Activated CD4-positive, alpha-beta T cell treated with anti-CD3 and anti-CD28 coated beads, Interleukin-10, Interleukin-2, amounts not matched to agents 100 ng/mL and 50 ng/mL, durations not matched to agents 16 hours and 8 hours (primary cell): ENCODE measurements around the gene BAG3.

Source experiments
- DNase-seq: peaks from one replicate; pipeline ENCODE4 v3.0.0-alpha.2; 2020

BAG3 gene

DNA sequence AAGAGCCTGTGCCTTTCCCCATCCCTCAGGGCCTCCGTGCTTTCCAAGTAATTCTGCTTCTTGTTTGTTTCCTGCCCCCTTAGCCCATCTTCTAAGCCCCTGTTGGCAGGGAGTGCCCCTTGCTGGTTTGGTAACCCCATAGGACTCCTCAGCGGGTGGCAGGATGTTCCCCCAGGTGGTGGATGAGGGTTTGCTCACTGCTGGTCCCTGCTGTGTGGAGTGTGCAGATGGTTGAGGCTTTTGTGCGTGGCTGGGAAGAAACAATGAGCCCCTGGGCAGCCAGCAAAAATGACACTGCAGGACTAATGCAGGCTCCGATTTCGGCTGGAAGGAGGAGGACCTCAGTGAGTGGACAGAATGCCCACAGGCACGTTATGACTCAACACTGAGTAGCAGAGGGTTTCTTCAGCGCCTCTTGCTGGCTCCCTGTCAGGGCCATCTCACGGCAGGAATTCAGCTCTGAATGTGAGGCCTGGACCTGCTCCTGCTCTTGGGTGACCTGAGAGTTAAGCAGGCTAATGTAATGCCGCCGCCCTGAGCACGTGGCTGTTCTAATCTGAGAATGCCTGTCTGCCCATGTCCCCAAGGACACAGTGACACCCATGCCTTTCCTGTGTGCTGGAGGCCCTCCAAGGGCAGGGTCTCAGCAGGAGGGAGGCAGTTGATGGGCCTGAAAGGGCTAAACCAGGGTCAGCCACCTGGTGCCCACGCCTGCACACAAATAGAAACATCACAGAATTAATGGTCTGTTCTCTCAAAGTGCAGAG lies 16.6 kb downstream of the BAG3 start:
- DNase-seq, result no peak

DNA sequence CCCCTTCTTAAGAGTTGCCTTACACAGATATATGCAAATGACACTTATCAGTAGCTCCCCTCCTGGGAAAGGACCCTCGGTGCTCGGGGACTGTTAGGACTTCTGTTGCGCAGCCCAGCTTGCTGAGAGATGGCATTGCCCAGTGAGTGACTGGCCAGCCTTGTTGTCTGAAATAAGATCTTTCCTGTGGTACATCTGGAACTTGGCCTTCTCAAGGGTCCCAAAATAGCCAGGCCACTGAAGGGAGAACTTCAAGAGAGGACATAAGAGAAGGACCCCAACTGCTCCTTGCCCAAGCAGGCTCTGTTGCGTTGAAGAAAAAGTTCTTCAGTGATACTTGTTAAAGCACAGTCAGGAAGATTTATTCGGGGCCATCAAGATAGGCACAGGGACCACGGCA lies 17.3 kb downstream of the BAG3 start:
- no peak for DNase-seq

DNA sequence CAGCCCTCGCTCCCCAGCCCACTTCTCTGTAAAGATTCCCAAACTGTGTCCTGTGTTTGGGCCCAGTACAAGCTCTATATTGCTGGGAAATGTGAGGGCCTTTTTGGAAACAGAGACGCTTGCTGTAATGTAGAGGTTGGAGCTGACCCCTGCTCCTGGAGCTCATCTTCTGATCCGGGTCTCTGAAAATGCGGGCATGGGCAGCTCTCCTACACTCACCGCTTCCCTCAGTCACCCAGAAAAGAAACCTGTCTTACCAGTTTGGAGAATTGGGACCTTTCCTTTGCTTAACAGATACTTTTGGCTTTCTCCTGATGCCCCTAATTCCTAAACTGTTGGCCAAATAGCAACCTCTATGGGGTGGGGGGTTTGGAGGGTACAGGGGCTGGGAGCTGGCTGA lies 18.2 kb downstream of the BAG3 start:
- DNase-seq, result no peak

DNA sequence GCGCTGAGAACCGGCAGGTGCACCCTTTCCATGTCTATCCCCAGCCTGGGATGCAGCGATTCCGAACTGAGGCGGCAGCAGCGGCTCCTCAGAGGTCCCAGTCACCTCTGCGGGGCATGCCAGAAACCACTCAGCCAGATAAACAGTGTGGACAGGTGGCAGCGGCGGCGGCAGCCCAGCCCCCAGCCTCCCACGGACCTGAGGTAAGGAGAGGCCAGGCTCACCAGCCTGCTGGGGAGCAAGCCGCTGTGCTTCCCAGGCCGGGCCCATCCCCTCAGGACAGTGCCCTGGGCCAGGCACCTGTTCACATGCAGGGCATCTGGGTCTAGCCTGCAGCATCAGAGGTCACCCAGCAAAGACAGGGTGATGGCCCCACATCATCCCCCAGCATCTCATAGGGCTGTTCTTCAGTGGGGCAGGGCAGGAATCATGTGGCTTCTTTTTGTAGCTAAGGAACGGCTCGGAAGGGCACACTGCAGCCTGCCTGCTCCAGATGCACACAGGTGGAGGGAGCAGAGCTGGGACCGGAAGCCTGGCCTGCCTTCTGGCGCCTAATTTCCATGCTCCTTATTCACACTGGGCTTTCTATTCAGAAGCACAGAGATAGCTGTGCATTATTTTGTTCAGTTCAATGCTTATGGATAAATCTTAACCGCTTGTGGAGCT lies 18.9 kb downstream of the BAG3 start:
- no peak for DNase-seq

DNA sequence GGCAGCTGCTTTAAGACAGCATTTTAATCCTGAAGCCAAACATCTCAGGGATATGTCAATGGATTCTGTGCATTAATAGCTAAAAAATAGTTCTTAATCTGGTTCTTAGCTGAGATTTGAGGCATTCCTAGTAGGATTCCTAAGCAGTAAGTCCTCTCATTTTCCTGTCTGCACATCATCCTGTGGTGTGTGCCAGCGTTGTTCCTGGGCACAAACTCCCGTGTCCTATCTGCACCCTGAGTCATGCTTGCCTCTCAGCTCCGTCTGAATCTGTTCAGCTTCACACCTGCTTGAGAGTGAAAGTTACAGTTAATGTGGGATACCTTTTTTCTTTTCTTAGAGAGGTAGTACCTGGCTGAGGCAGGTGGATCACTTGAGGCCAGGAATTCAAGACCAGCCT lies 19.5 kb downstream of the BAG3 start:
- no peak for DNase-seq

DNA sequence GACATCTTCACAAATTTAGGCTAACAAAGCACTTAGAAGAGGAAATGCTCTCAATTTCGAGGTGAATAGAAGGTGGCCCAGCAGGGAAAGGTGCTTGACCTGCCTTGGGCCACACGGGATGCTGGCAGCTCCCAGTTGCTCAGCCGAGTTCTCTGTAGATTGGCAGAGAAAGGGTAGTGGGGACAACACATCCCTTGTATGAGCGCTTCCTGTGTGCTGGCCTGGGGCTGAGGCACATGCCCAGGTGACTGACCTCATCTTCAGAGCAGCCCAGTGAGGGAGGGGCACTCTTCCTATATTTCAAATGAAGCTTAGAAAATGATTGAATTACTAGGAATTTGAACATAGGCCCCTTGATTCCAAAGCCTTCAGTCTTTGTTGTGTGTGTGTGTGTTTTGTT lies 20.2 kb downstream of the BAG3 start:
- DNase-seq, result no peak

DNA sequence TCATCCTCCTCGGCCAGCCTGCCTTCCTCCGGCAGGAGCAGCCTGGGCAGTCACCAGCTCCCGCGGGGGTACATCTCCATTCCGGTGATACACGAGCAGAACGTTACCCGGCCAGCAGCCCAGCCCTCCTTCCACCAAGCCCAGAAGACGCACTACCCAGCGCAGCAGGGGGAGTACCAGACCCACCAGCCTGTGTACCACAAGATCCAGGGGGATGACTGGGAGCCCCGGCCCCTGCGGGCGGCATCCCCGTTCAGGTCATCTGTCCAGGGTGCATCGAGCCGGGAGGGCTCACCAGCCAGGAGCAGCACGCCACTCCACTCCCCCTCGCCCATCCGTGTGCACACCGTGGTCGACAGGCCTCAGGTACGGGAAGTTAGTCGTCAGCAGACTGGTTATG lies 21.1 kb downstream of the BAG3 start:
- no peak for DNase-seq

DNA sequence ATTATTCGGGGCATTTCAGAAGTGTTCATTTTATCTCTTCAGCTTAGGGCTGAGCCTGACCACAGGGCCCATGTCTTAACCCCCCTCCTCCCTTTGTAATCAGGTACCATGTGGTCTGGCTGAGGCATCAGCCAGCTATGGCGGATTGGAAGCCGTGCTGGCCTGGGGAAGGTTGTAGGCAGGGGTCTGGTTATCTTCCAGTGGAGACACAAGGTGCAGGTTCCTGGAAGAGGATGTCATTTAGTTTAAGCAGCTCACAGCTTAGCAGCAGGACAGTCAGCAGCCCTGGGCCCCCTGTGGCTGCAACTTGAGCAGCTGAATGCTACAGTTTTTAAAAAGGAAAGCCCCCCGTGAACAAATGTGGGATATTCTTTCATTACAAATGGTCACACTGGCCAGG lies 22.1 kb downstream of the BAG3 start:
- DNase-seq, result no peak

DNA sequence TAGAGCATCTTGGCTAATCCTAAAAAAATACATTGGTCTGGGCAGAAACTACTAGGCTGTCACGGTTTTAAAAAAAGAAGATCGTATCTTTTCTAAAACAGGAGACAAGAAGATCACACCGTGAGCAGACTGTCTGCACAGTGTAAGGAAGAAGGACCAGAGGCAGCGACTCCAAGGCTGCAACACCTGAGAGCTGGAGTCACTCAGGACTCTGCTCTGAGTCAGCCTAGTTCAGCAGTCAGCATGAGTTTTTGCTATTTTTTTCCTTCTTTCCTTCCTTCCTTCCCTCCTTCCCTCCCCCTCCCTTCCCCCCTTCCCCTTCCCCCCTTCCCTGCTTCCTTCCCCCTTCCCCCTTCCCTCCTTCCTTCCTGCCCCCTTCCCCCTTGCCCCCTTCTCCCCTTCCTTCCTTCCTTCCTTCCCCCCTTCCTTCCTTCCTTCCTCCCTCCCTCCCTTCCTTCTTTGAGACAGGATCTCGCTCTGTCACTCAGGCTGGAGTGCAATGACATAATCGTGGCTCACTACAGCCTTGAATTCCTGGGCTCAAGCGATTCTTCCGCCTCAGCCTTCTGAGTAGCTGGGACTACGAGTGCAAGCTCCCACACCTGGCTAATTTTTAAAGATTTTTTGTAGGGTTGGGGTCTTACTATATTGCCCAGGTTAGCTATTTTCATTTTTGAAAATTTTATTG lies 24.4 kb downstream of the BAG3 start:
- no peak for DNase-seq

DNA sequence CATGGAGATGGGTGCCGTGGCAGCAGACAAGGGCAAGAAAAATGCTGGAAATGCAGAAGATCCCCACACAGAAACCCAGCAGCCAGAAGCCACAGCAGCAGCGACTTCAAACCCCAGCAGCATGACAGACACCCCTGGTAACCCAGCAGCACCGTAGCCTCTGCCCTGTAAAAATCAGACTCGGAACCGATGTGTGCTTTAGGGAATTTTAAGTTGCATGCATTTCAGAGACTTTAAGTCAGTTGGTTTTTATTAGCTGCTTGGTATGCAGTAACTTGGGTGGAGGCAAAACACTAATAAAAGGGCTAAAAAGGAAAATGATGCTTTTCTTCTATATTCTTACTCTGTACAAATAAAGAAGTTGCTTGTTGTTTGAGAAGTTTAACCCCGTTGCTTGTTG lies 25.9 kb downstream of the BAG3 start:
- DNase-seq, result no peak

DNA sequence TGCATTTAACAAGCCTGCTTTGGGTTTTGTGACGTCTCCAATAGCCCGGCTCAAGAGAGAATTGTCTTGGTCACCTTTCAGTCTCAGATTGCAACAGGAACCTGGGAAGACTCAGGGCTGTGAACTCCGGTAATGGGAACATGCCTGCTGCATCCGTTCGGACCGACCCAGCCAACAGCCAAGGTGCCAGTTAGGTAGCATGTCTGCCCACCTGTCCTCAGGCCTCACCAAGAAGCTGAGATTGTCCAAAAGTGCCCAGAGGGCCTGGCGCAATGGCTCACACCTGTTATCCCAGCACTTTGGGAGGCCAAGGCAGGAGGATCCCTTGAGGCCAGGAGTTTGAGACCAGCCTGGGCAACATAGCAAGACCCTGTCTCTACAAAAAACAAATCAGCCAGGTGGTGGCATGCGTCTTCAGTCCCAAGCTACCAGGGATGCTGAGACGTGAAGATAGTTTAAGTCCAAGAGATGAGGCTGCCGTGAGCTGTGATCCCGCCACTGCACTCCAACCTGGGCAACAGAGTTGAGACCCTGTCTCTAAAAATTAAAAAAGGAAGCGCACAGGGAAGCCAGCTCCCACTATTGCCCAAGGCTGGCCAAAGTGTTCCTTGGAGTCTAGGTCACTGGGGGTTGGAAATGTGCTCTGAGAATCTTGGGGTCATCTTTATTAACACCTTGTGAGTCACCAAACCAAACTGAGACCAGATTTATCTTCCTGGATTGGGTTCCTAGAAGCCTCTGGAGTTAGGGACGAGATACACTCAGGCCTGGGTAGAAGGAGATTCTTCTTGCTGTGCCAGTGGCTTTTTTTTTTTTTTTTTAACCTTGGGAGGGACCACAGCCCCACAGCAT lies 26.9 kb downstream of the BAG3 start:
- DNase-seq, result no peak

DNA sequence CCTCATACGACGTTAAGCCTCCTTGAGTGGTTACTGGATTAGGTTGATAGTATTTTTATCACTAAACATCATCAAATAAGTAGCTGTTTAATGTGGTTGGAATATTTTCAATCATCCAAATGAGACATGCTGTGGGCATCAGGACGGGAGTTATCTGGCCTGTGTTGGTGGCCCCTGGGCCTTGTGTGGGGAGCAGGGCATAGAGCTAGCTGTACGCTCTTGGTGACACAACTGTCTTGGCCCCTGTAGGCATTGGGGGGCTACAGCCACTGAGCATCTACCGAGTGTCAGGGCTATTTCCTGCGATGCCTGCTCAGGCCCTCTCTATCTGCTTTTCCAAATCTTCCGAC lies 28.3 kb downstream of the BAG3 start:
- DNase-seq, result no peak

DNA sequence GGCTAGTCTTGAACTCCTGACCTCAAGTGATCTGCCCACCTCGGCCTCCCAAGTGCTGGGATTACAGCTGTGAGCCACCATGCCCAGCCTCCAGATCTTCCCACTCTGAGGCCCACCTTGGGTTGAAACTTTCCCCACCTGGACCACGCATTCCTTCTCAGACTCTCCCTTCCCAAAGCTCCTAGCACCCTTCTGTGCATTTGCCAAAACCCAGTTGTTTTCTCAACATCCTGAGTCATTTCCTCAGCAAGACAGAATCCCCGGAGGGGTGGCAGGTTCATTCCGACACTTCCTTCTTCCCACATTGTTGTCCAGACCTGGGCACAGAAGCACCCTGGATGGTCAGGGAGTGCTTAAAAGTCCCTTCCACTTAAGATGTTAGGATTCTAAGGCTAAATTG lies 28.9 kb downstream of the BAG3 start:
- no peak for DNase-seq

DNA sequence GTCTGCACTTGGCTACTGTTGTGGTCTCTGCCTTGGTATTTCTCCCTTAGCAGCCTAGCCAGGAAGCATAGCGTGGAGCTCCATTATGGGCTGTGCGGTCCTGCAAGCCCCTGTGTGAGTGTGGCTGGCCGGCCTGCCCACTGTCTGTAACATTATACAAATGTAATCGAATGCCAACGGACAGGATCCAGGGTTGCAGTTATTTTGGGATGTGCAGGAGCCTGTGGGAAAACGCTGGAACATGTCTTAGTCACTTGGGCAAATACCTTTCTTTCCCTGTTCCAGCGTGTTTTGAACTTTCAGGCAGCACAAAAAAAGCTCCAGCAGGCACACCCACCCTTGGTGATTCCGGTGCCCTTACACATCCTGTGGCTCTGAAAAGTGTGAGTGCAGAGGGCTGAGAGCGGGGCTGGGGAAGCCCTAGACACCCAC lies 29.5 kb downstream of the BAG3 start:
- no peak for DNase-seq

DNA sequence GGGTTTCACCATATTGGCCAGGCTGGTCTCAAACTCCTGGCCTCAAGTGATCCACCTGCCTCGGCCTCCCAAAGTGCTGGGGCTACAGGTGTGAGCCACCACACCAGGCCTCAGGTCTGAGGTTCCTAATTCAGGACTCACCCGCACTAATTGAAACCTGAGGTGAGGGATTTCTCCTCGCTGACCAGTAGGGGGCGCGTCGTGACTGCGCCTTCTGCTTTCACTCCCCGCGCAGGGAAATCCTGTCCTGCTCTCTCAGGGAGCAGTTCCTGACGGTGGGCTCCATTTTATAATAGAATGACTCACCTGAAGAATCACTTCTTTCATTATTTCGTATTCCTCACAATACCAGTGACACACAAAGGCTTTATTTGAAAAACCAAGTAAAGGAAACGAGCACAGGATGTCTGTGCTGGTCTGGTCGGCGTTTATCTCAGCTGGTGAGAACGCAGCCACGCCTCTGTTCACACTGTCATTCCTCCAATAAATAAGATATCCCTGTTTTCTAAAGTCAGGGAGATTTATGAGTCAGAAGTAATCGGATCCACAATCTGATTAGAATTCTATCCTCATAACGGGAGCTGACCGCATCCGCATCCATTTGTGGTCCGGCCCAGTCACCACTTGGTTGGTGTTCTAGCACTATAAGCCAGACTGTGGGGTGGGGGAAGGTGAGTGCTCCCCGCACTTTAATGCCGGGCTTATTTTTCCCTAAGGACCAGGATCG lies 35.4 kb downstream of the BAG3 start:
- peak; percentile 88 for DNase-seq

DNA sequence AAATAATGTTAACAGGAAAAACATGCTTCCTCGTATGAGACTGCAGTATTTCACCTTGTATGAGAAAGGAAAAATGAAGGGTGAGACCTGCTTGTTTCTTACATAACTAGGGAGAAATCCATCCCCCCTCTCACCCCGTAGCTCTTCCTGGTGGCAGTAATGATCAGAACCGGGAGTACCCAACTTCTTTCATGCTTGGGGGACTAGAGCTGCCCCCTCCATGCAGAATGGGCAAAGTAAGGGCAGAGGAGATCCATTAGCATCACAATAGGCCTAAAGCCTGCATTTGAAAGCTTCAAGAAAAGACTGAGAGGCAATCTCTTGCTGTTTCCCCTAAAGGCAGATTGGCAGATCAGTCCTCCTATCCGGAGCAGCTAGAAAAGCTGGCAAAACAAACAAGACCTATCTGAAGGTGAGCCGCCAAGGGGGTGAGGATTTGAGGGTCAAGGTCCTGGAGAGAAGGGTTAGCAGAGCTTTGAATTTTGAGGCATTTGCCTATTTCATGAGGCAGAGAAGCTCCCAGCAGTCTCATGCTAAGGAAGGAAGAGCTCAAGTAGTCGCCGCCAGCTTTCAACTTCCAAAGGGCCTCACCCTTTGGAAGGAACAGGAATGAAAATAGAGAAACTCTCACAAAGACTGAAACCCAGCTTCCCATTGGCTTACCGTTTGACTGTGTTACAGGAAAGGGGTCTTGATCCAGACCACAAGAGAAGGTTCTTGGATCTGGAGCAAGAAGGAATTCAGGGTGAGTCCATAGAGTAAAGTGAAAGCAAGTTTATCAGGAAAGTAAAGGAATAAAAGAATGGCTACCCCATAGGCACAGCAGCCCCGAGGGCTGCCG lies 36.2 kb downstream of the BAG3 start:
- DNase-seq, result no peak

DNA sequence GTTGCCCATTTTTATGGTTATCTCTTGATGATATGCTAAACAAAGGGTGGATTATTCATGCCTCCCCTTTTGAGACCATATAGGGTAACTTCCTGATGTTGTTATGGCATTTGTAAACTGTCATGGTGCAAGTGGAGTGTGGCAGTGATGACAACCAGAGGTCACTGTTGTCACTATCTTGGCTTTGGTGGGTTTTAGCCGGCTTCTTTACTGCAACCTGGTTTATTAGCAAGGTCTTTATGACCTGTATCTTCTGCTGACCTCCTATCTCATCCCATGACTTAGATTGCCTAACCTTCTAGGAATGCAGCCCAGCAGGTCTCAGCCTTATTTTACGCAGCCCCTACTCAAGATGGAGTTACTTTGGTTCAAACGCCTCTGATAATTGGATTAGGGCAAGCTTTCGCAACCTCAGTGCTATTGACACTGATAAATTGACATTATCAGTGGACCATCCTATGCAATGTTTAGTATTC lies 36.9 kb downstream of the BAG3 start:
- DNase-seq, result no peak

DNA sequence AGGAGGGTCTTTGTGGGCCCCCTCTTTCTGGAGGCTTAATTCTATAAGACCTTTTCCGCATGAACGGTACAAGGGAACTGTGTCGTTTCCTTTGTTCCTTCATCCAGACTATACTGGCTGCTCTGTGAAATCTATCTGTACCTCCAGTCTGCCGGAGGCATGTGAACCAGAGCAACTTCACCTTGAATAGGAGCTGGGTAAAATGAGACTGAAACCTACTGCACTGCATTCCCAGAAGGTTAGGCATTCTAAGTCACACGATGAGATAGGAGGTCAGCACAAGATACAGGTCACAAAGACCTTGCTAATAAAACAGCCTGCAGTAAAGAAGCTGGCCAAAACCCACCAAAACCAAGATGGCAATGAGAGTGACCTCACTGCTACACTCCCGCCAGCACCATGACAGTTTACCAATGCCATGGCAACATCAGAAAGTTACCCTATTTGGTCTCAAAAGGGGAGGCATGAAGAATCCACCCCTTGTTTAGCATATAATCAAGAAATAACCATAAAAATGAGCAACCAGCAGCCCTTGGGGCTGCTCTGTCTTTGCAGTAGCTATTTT lies 37.9 kb downstream of the BAG3 start:
- DNase-seq, result no peak

DNA sequence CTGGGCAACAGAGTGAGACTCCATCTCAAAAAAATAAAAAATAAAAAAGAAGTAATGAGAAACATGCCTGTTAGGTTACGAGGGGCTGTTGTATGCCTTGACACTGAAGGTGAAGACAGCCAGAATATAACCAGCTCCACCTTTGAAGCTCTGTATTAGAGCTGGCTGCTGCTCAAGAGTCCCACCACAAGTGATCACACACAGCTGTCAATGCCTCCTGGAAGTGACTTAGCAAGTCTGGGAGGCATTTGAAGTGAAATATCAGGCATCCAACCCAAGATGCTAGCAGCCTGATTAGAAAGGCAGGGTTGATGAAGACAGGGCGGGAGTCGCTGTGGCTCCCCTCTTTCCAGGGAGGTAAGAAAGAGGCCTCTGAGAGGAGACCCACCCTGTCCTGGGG lies 40.5 kb downstream of the BAG3 start:
- DNase-seq, result no peak

DNA sequence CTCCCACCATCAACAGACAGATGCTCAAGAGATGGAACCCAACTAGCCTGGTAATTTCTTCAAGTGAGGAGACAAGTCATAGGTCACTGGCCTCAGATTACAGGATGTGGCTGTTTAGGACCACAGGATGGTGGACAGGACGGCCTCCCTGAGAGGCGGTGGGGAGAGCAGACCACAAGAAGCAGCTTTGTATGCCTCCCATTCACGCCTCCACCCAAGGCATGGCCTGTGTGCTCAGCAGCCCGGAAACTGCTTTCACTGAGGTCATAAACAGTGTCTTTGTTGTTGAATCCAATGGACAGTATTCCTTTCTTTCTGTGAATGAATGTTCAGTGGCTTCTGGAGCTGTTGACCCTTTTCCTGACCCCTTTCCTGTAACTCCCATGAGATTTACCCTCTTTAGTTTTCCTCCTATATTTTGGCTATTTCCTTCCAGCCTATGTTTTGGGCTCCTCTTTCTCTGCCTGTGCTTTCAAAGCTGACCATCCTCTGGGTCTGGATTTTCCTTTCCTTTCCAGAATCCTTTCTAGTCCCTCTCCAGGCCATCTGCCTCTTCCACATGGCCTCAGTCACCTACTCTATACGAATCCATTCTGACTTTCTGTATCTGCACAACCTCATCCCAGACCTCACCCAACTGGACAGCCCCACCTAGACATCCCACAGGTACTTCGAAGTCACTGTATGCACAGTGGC lies 42.2 kb downstream of the BAG3 start:
- peak; percentile 15 for DNase-seq

DNA sequence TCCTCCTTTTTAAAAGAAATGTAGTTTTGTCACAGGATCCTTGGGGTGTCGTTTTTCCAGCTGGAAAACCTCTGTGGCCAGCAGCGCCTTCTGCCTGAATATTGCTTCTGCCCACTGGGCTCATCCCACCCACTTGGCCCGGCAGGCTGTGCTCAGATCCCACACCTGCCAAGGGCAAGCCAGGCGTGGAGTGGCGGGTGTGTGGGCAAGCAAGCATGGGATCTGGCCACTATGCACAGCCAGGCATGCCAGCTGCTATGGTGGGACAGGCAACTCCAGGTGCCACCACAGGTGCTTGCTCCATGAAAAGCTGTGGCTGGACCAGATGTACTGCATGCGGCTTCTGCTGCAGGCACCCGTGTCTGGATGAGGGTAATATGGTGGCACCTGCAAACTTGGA lies 43.4 kb downstream of the BAG3 start:
- DNase-seq, result no peak
